ENCODE results near the gene DST. TPM values are rescaled to one million over a fixed set of nuclear protein-coding genes. Genes with fewer than 3 reads are reported as not detected.

DST gene
- total and polyA plus RNA-seq, 2 donors (not counting 1 experiment from before 2014, with no cell fraction given) = 78.6 to 670 TPM

DNA sequence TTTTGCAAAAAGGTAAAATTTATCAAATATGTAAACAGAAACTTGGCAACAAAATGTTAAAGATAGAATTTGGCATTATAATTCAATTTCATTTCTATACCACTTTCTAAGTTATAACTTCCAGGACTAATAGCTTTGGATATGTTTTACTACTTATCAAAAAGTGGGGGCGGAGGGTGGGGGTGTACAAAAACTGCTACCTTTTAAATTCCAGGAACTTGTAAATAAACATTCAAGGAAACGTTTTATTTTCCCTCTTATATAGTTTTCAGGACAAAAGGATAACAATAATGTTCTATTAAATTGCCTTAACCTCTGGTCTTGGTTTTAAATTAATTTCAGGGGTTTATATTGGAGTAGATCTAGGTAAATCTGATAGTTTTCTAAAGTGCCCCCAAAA is 103.8 kb downstream of the DST start:
- H4K20me1 ChIP-seq (ENCODE audit: control insufficient read depth, extremely low read depth, insufficient read depth, low read length) = no peaks in the 10 kb centered on the region
- H3K9ac ChIP-seq (ENCODE audit: insufficient read depth, low read length) = no peak overlapping the region
- peak overlapping the region in 3 of 4 experiments; percentile 61 to 81 (median 75) for H3K4me3 ChIP-seq (replicated peaks in 1 of 4; ENCODE audit: control extremely low read depth in 1 of 4, insufficient read depth in 1 of 4, low read depth in 3 of 4, low read length in 4 of 4)
- H3K79me2 ChIP-seq (ENCODE audit: control insufficient read depth, insufficient read depth, low read length) = peaks cover 51% of the 10 kb centered on the region
- H3K27me3 ChIP-seq (ENCODE audit: control insufficient read depth, insufficient read depth, low read length) = no peaks in the 10 kb centered on the region
- H3K36me3 ChIP-seq (ENCODE audit: control insufficient read depth, insufficient read depth, low read length) = peaks cover 2% of the 10 kb centered on the region
- no peaks in the 10 kb centered on the region for H3K9me3 ChIP-seq (ENCODE audit: control insufficient read depth, insufficient read depth, low read depth, low read length)
- H3K4me1 ChIP-seq (ENCODE audit: control insufficient read depth, extremely low read depth, insufficient read depth, low read length) = peaks cover 5% of the 10 kb centered on the region
- TF ChIP-seq, protein P1, sequence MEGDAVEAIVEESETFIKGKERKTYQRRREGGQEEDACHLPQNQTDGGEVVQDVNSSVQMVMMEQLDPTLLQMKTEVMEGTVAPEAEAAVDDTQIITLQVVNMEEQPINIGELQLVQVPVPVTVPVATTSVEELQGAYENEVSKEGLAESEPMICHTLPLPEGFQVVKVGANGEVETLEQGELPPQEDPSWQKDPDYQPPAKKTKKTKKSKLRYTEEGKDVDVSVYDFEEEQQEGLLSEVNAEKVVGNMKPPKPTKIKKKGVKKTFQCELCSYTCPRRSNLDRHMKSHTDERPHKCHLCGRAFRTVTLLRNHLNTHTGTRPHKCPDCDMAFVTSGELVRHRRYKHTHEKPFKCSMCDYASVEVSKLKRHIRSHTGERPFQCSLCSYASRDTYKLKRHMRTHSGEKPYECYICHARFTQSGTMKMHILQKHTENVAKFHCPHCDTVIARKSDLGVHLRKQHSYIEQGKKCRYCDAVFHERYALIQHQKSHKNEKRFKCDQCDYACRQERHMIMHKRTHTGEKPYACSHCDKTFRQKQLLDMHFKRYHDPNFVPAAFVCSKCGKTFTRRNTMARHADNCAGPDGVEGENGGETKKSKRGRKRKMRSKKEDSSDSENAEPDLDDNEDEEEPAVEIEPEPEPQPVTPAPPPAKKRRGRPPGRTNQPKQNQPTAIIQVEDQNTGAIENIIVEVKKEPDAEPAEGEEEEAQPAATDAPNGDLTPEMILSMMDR (conservative IDR thresholded peaks at IDR 0.05 in 1 of 2, IDR thresholded peaks at IDR 0.05 in 1 of 2; ENCODE audit: low read depth in 1 of 2, low read length in 2 of 2) = no peak
- TF ChIP-seq EZH2 (IDR thresholded peaks at IDR 0.05; ENCODE audit: low read length, missing control alignments) = no peak
- DNase-seq (ENCODE audit: low read depth in 2 of 2) = no peak
- H3K27ac ChIP-seq (ENCODE audit: insufficient read depth, low read length) = no peak overlapping the region
- no peak overlapping the region for H2AFZ ChIP-seq (ENCODE audit: low read length)
- H3K4me2 ChIP-seq (ENCODE audit: extremely low read depth, insufficient read depth, low read length) = peak overlapping the region; percentile 4

DNA sequence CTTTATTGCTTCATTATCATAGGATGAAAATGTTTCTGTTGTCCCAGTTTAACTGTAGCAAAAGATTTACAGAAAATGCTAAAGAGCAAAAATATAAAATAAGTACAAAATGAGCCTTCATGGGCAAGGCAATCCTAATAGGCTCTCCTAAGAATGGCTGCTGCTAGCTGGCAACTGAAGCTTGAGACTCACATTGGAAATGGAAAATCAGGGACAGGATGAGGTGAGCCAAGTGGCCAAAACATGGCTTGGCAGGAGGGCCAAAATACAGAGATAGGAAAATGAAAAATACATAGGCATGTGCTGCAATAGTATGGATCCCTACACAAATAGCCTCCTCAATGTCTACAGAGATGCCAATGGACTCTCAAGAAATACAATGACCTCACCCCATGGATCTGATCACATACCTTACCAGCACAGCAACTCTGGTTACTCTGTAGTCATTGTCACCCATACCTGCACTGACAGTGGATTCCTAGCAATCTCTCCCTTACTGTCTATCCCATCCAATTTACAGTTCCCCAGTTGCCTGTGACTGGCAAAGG is 105.4 kb downstream of the DST start:
- peaks cover 5% of the 10 kb centered on the region for H3K4me1 ChIP-seq (ENCODE audit: control insufficient read depth, extremely low read depth, insufficient read depth, low read length)
- peaks cover 2% of the 10 kb centered on the region for H3K36me3 ChIP-seq (ENCODE audit: control insufficient read depth, insufficient read depth, low read length)
- H4K20me1 ChIP-seq (ENCODE audit: control insufficient read depth, extremely low read depth, insufficient read depth, low read length) = no peaks in the 10 kb centered on the region
- peak overlapping the region in 1 of 4 experiments; percentile 31 for H3K4me3 ChIP-seq (replicated peaks in 1 of 4; ENCODE audit: control extremely low read depth in 1 of 4, insufficient read depth in 1 of 4, low read depth in 3 of 4, low read length in 4 of 4)
- peaks cover 50% of the 10 kb centered on the region for H3K79me2 ChIP-seq (ENCODE audit: control insufficient read depth, insufficient read depth, low read length)
- no peaks in the 10 kb centered on the region for H3K9me3 ChIP-seq (ENCODE audit: control insufficient read depth, insufficient read depth, low read depth, low read length)
- no peak overlapping the region for H3K4me2 ChIP-seq (ENCODE audit: extremely low read depth, insufficient read depth, low read length)
- no peaks in the 10 kb centered on the region for H3K27me3 ChIP-seq (ENCODE audit: control insufficient read depth, insufficient read depth, low read length)
- H3K9ac ChIP-seq (ENCODE audit: insufficient read depth, low read length) = no peak overlapping the region
- H3K27ac ChIP-seq (ENCODE audit: insufficient read depth, low read length) = no peak overlapping the region
- TF ChIP-seq, protein P1 (conservative IDR thresholded peaks at IDR 0.05 in 1 of 2, IDR thresholded peaks at IDR 0.05 in 1 of 2; ENCODE audit: low read depth in 1 of 2, low read length in 2 of 2) = no peak
- TF ChIP-seq EZH2 (IDR thresholded peaks at IDR 0.05; ENCODE audit: low read length, missing control alignments) = no peak
- no peak for DNase-seq (ENCODE audit: low read depth in 2 of 2)
- H2AFZ ChIP-seq (ENCODE audit: low read length) = no peak overlapping the region

DNA sequence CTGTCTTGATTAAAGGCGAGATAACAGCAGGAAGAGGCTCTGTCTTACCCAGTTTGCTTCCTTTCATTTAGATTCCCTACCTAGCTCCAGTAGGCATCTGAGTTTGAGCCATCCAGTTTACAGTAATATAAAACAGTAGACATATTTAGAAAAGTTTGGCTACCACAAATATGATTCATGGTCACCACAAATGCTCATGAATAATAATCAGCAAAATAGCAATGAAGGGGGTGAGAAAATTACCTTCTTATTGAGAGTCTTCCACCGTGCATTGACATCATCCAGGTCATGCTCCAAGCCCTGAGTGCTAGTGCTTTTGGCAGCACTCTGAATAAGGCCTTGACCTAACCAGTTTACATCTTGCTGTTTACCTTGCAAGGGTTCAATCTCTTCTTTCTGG is 106.2 kb downstream of the DST start:
- Histone ChIP-seq H3K27me3 (ENCODE audit: control insufficient read depth, insufficient read depth, low read length) (no peaks in the 10 kb centered on the region), H3K4me2 (ENCODE audit: extremely low read depth, insufficient read depth, low read length) (no peak overlapping the region), H3K36me3 (ENCODE audit: control insufficient read depth, insufficient read depth, low read length) (peaks cover 2% of the 10 kb centered on the region), H3K79me2 (ENCODE audit: control insufficient read depth, insufficient read depth, low read length) (peaks cover 46% of the 10 kb centered on the region), H3K27ac (ENCODE audit: insufficient read depth, low read length) (no peak overlapping the region), H3K4me3 (replicated peaks in 1 of 4; ENCODE audit: control extremely low read depth in 1 of 4, insufficient read depth in 1 of 4, low read depth in 3 of 4, low read length in 4 of 4) (no peak overlapping the region), H4K20me1 (ENCODE audit: control insufficient read depth, extremely low read depth, insufficient read depth, low read length) (no peaks in the 10 kb centered on the region), H3K4me1 (ENCODE audit: control insufficient read depth, extremely low read depth, insufficient read depth, low read length) (peaks cover 5% of the 10 kb centered on the region), H3K9me3 (ENCODE audit: control insufficient read depth, insufficient read depth, low read depth, low read length) (no peaks in the 10 kb centered on the region), H3K9ac (ENCODE audit: insufficient read depth, low read length) (no peak overlapping the region), H2AFZ (ENCODE audit: low read length) (no peak overlapping the region)
- TF ChIP-seq, protein P1 (conservative IDR thresholded peaks at IDR 0.05 in 1 of 2, IDR thresholded peaks at IDR 0.05 in 1 of 2; ENCODE audit: low read depth in 1 of 2, low read length in 2 of 2) = no peak
- TF ChIP-seq EZH2 (IDR thresholded peaks at IDR 0.05; ENCODE audit: low read length, missing control alignments) = no peak
- peak in 1 of 2 donors; percentile 73 for DNase-seq (ENCODE audit: low read depth in 2 of 2)
